ENCODE data around the gene TMEM209.

Gene TMEM209

GRCh38 chr7:130139193-130139960 is 65.8 kb downstream of the TMEM209 start:
- no peak for FAIRE-seq
- no peak for DNase-seq (ENCODE audit: insufficient read length, low spot score)
- TF ChIP-seq TAF1 (IDR thresholded peaks at IDR 0.05; ENCODE audit: low read depth, low read length) = no peak
- no peak for TF ChIP-seq POU2F2 (IDR thresholded peaks at IDR 0.05; ENCODE audit: low read depth, low read length)
- no peak for TF ChIP-seq SPI1 (IDR thresholded peaks at IDR 0.05; ENCODE audit: low read depth, low read length)
- TF ChIP-seq PAX5 (IDR thresholded peaks at IDR 0.05; ENCODE audit: insufficient read depth, low read length, severe bottlenecking) = no peak
- TF ChIP-seq POLR2AphosphoS5 (IDR thresholded peaks at IDR 0.05; ENCODE audit: low read depth, low read length) = no peak
- TF ChIP-seq POLR2A (IDR thresholded peaks at IDR 0.05; ENCODE audit: low read depth, low read length) = no peak

- DNase-seq (ENCODE audit: insufficient read length, low spot score) (no peak), FAIRE-seq (no peak)
- TF ChIP-seq POU2F2 (IDR thresholded peaks at IDR 0.05; ENCODE audit: low read depth, low read length) = no peak
- no peak for TF ChIP-seq SPI1 (IDR thresholded peaks at IDR 0.05; ENCODE audit: low read depth, low read length)
- no peak for TF ChIP-seq POLR2A (IDR thresholded peaks at IDR 0.05; ENCODE audit: low read depth, low read length)
- TF ChIP-seq POLR2AphosphoS5 (IDR thresholded peaks at IDR 0.05; ENCODE audit: low read depth, low read length) = no peak
- no peak for TF ChIP-seq PAX5 (IDR thresholded peaks at IDR 0.05; ENCODE audit: insufficient read depth, low read length, severe bottlenecking)
- TF ChIP-seq TAF1 (IDR thresholded peaks at IDR 0.05; ENCODE audit: low read depth, low read length) = no peak
These were observed 68.0 kb downstream of the TMEM209 start for GRCh38 chr7:130137207-130137606.

GRCh38 chr7:130136579-130137167 is 68.5 kb downstream of the TMEM209 start:
- FAIRE-seq (no peak), DNase-seq (ENCODE audit: insufficient read length, low spot score) (no peak)
- TF ChIP-seq POU2F2 (IDR thresholded peaks at IDR 0.05; ENCODE audit: low read depth, low read length) (no peak), TAF1 (IDR thresholded peaks at IDR 0.05; ENCODE audit: low read depth, low read length) (no peak), POLR2A (IDR thresholded peaks at IDR 0.05; ENCODE audit: low read depth, low read length) (no peak), PAX5 (IDR thresholded peaks at IDR 0.05; ENCODE audit: insufficient read depth, low read length, severe bottlenecking) (no peak), POLR2AphosphoS5 (IDR thresholded peaks at IDR 0.05; ENCODE audit: low read depth, low read length) (no peak), SPI1 (IDR thresholded peaks at IDR 0.05; ENCODE audit: low read depth, low read length) (no peak)

- no peak for DNase-seq (ENCODE audit: insufficient read length, low spot score)
- no peak for FAIRE-seq
- TF ChIP-seq POLR2A (IDR thresholded peaks at IDR 0.05; ENCODE audit: low read depth, low read length) (no peak), POLR2AphosphoS5 (IDR thresholded peaks at IDR 0.05; ENCODE audit: low read depth, low read length) (no peak), TAF1 (IDR thresholded peaks at IDR 0.05; ENCODE audit: low read depth, low read length) (no peak), POU2F2 (IDR thresholded peaks at IDR 0.05; ENCODE audit: low read depth, low read length) (no peak), PAX5 (IDR thresholded peaks at IDR 0.05; ENCODE audit: insufficient read depth, low read length, severe bottlenecking) (no peak), SPI1 (IDR thresholded peaks at IDR 0.05; ENCODE audit: low read depth, low read length) (no peak)
These were observed 69.7 kb downstream of the TMEM209 start for GRCh38 chr7:130135208-130136205.

GRCh38 chr7:130134726-130135125 is 70.5 kb downstream of the TMEM209 start:
- no peak for DNase-seq (ENCODE audit: insufficient read length, low spot score)
- TF ChIP-seq POU2F2 (IDR thresholded peaks at IDR 0.05; ENCODE audit: low read depth, low read length) = no peak
- no peak for TF ChIP-seq PAX5 (IDR thresholded peaks at IDR 0.05; ENCODE audit: insufficient read depth, low read length, severe bottlenecking)
- no peak for TF ChIP-seq POLR2AphosphoS5 (IDR thresholded peaks at IDR 0.05; ENCODE audit: low read depth, low read length)
- no peak for TF ChIP-seq POLR2A (IDR thresholded peaks at IDR 0.05; ENCODE audit: low read depth, low read length)
- no peak for TF ChIP-seq TAF1 (IDR thresholded peaks at IDR 0.05; ENCODE audit: low read depth, low read length)
- no peak for TF ChIP-seq SPI1 (IDR thresholded peaks at IDR 0.05; ENCODE audit: low read depth, low read length)
- FAIRE-seq = no peak

- DNase-seq (ENCODE audit: insufficient read length, low spot score) = no peak
- no peak for TF ChIP-seq POU2F2 (IDR thresholded peaks at IDR 0.05; ENCODE audit: low read depth, low read length)
- no peak for TF ChIP-seq PAX5 (IDR thresholded peaks at IDR 0.05; ENCODE audit: insufficient read depth, low read length, severe bottlenecking)
- TF ChIP-seq TAF1 (IDR thresholded peaks at IDR 0.05; ENCODE audit: low read depth, low read length) = no peak
- TF ChIP-seq POLR2AphosphoS5 (IDR thresholded peaks at IDR 0.05; ENCODE audit: low read depth, low read length) = no peak
- TF ChIP-seq POLR2A (IDR thresholded peaks at IDR 0.05; ENCODE audit: low read depth, low read length) = no peak
- TF ChIP-seq SPI1 (IDR thresholded peaks at IDR 0.05; ENCODE audit: low read depth, low read length) = no peak
- no peak for FAIRE-seq
These were observed 71.0 kb downstream of the TMEM209 start for GRCh38 chr7:130134106-130134636.

GRCh38 chr7:130133029-130133782 is 72.0 kb downstream of the TMEM209 start:
- DNase-seq (ENCODE audit: insufficient read length, low spot score) (no peak), FAIRE-seq (no peak)
- TF ChIP-seq PAX5 (IDR thresholded peaks at IDR 0.05; ENCODE audit: insufficient read depth, low read length, severe bottlenecking) (no peak), POLR2A (IDR thresholded peaks at IDR 0.05; ENCODE audit: low read depth, low read length) (no peak), SPI1 (IDR thresholded peaks at IDR 0.05; ENCODE audit: low read depth, low read length) (no peak), POLR2AphosphoS5 (IDR thresholded peaks at IDR 0.05; ENCODE audit: low read depth, low read length) (no peak), TAF1 (IDR thresholded peaks at IDR 0.05; ENCODE audit: low read depth, low read length) (no peak)
